Gastroesophageal sphincter (tissue), 4 donors: Measurements from ENCODE around the gene EXOC6B. TPM values are rescaled to one million over a fixed set of nuclear protein-coding genes. Genes with fewer than 3 reads are reported as not detected.
"Not testable (repeated sequence)": the region's sequence is repeated elsewhere in the genome, so short reads cannot be mapped to it uniquely, and the experiment has no call there.

Experiments used
- ATAC-seq: fragments of 150-250 bp; one replicate; pipeline ENCODE4 v1.9.1; 2016; ENCODE audit warnings: mild to moderate bottlenecking, moderate library complexity
- H3K27ac ChIP-seq, 4 donors: fragments of 200-600 bp; sonication (generic) in 3 of 4; 1 replicate in 3 of 4; 2 replicates in 1 of 4; pipeline ENCODE4 v1.5.1; 2016 to 2019
- H3K27me3 ChIP-seq: fragments of 200-600 bp; sonication (generic); one replicate; pipeline ENCODE4 v1.5.1; 2019
- H3K36me3 ChIP-seq, 2 donors: fragments of 200-600 bp; sonication (generic); one replicate each; pipeline ENCODE4 v1.5.1; 2019; ENCODE audit warnings: control low read depth in 1 of 2
- H3K4me1 ChIP-seq, 3 donors: fragments of 200-600 bp; sonication (generic); 1 replicate in 2 of 3; 2 replicates in 1 of 3; pipeline ENCODE4 v1.5.1; 2016 to 2019; ENCODE audit warnings: control low read depth in 2 of 3
- H3K4me3 ChIP-seq, 2 donors: fragments of 200-600 bp; sonication (generic); one replicate each; pipeline ENCODE4 v1.5.1; 2019; ENCODE audit warnings: mild to moderate bottlenecking in 1 of 2, moderate library complexity in 1 of 2
- H3K9me3 ChIP-seq, 3 donors: fragments of 200-600 bp; sonication (generic); one replicate each; pipeline ENCODE4 v1.5.1; 2017 to 2019; ENCODE audit warnings: control low read depth in 2 of 3
- EP300 ChIP-seq: sonication (generic); formaldehyde crosslinking; IDR thresholded peaks from one replicate; pipeline ENCODE4 v1.6.1; 2017; ENCODE audit warnings: antibody characterized with exemption, mild to moderate bottlenecking
- POLR2A ChIP-seq, 2 donors: fragments of 450-650 bp; IDR thresholded peaks; one replicate each; pipeline ENCODE4 v1.6.1; 2017; ENCODE audit warnings: antibody characterized with exemption in 2 of 2, mild to moderate bottlenecking in 2 of 2, moderate library complexity in 1 of 2
- POLR2AphosphoS5 ChIP-seq: sonication (generic); formaldehyde crosslinking; IDR thresholded peaks from one replicate; pipeline ENCODE4 v1.6.1; 2017; ENCODE audit warnings: antibody characterized with exemption
- WGBS, 2 donors: methylation state at CpG; one replicate each; pipeline ENCODE4 v1.1.5; 2018; ENCODE audit warnings: low coverage in 1 of 2; 5-methylcytosine and 5-hydroxymethylcytosine counted together
- total RNA-seq, 4 donors: library from RNA; depleted of rRNA; stranded (reverse); fragments of >200 nt; gene quantifications; one replicate each; pipeline ENCODE4 v1.1.0, GENCODE V29; 2016
- TF ChIP-seq, protein P1 (sequence below), 4 experiments: fragments of 200-600 bp in 2 of 4; fragments of 450-650 bp in 2 of 4; sonication (generic) in 1 of 4; IDR thresholded peaks; one replicate each; pipeline ENCODE4 v1.5.1; 2017 to 2019; ENCODE audit warnings: antibody characterized with exemption in 4 of 4, mild to moderate bottlenecking in 2 of 4, moderate library complexity in 2 of 4

EXOC6B gene
- total RNA-seq, 4 donors from 2014 or later: 35.3 to 47.2 (median 41.2) TPM

DNA sequence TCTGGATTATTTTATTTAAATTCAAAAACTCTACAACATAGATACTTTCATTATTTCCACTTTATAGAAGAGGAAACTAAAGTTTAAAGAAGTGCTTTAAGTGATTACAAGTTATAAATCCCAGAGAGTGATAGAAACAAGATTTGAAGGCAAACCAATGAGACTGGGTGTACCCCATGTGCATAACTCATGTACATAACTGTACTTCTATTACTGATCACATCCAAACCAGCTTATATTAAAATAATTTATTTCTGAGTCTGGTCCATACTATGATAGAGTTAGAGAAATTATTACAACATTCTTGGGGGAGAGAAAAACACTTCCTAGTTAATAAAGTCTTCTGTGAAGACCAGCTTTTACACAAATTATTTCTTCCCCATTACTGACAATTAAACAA lies 221.4 kb downstream of the EXOC6B start:
- TF ChIP-seq EP300 (no peak), POLR2A (IDR thresholded peaks at IDR 0.05) (no peak), POLR2AphosphoS5 (no peak)
- TF ChIP-seq, protein P1, sequence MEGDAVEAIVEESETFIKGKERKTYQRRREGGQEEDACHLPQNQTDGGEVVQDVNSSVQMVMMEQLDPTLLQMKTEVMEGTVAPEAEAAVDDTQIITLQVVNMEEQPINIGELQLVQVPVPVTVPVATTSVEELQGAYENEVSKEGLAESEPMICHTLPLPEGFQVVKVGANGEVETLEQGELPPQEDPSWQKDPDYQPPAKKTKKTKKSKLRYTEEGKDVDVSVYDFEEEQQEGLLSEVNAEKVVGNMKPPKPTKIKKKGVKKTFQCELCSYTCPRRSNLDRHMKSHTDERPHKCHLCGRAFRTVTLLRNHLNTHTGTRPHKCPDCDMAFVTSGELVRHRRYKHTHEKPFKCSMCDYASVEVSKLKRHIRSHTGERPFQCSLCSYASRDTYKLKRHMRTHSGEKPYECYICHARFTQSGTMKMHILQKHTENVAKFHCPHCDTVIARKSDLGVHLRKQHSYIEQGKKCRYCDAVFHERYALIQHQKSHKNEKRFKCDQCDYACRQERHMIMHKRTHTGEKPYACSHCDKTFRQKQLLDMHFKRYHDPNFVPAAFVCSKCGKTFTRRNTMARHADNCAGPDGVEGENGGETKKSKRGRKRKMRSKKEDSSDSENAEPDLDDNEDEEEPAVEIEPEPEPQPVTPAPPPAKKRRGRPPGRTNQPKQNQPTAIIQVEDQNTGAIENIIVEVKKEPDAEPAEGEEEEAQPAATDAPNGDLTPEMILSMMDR (IDR thresholded peaks at IDR 0.05): no peak
- Histone ChIP-seq H3K36me3 (no peaks in the 10 kb centered on the region), H3K27me3 (no peaks in the 10 kb centered on the region), H3K4me3 (no peak overlapping the region), H3K27ac (no peak overlapping the region), H3K9me3 (no peaks in the 10 kb centered on the region), H3K4me1 (no peaks in the 10 kb centered on the region)
- no peak for ATAC-seq

DNA sequence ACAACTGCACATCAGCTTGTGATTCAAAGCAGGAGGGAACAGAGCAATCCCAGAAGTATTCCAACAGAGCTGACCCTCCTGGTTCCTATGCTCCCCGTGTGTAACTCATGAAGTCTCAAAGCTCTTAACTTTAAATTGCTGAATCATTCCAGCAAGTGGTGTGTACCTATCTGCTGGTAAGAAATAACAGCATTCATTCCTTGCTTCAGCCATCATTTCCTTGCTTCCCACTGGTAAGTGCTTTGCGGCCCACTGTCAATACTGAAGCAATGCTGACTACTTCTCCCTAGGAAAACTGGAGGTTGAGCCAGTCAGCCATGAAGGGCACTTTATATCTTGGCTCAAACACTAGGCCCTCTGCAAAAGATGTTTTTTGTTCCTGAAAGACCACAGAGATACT lies 222.4 kb downstream of the EXOC6B start:
- TF ChIP-seq POLR2A (IDR thresholded peaks at IDR 0.05) (no peak), EP300 (no peak), POLR2AphosphoS5 (no peak)
- TF ChIP-seq, protein P1 (IDR thresholded peaks at IDR 0.05): no peak
- Histone ChIP-seq H3K4me1 (no peaks in the 10 kb centered on the region), H3K4me3 (no peak overlapping the region), H3K27me3 (no peaks in the 10 kb centered on the region), H3K9me3 (no peaks in the 10 kb centered on the region), H3K27ac (no peak overlapping the region), H3K36me3 (no peaks in the 10 kb centered on the region)
- no peak for ATAC-seq
- WGBS, 2 donors: 85 to 100% methylated on average over 1 to 2 of the region's 2 CpGs

DNA sequence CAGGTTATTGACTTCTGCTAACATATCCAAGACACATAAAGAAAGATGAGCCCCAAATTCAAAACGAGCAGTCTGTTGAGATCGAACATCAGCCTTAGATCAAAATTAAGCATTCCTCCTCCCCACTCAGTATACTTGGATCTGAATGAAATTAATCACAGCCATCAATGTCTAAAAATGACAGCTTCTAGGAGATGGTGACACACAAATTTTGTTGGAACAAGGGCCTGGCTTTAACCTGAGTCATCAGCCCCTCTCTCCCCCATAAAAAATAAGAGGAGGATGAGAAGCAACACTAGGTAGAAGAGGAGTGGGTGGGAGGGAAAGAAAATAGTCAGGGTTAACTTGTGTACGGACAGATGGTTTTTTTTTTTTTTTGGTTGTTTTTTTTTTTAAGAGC lies 223.1 kb downstream of the EXOC6B start:
- Histone ChIP-seq H3K4me3 (no peak overlapping the region), H3K36me3 (no peaks in the 10 kb centered on the region), H3K27ac (no peak overlapping the region), H3K4me1 (no peaks in the 10 kb centered on the region), H3K27me3 (no peaks in the 10 kb centered on the region), H3K9me3 (no peaks in the 10 kb centered on the region)
- no peak for TF ChIP-seq POLR2A (IDR thresholded peaks at IDR 0.05)
- no peak for TF ChIP-seq EP300
- no peak for TF ChIP-seq POLR2AphosphoS5
- no peak for ATAC-seq
- WGBS, 2 donors: 81 to 83% methylated on average over 3 of the region's 3 CpGs

DNA sequence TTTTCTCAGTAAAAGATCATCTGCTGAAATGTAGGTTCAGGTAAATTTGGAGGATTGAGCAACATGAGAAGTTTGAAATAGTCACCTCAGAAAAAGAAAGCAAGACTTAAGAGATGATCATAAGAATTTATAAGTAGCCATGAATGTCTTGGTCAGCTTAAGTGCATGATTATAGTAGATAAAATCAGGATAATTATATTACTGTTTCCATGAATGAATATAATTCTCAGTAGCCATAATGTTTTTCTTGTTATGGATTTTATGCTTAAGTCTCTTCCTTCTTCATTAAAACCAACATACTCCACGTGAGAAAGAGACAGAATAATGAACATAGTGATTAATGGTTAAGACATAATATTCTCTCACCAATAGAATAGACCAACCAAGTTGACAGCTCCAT lies 223.7 kb downstream of the EXOC6B start:
- WGBS, 2 donors: 50 to 90% methylated on average over 1 of the region's 1 CpG
- no peak overlapping the region for H3K27ac ChIP-seq
- no peaks in the 10 kb centered on the region for H3K4me1 ChIP-seq
- ATAC-seq: no peak
- H3K9me3 ChIP-seq: no peaks in the 10 kb centered on the region
- no peaks in the 10 kb centered on the region for H3K27me3 ChIP-seq
- TF ChIP-seq POLR2A (IDR thresholded peaks at IDR 0.05) (no peak), POLR2AphosphoS5 (no peak), EP300 (no peak)
- TF ChIP-seq, protein P1 (IDR thresholded peaks at IDR 0.05): no peak
- H3K36me3 ChIP-seq: no peaks in the 10 kb centered on the region
- H3K4me3 ChIP-seq: no peak overlapping the region

DNA sequence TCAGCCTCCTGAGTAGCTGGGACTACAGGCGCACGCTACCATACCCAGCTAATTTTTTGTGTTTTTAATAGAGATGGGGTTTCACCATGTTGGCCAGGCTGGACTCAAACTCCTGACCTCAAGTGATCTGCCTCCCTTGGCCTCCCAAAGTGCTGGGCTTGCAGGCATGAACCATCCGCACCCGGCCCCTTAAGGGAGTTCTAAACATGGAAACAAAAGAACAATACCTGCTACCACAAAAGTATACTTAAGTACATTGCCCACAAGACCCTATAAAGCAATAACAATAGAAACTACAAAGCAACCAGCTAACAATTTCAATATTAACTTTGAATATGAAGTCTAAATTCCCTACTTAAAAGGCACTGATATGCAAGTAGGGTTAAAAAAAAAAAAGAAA lies 242.0 kb downstream of the EXOC6B start:
- ATAC-seq, H3K27me3 ChIP-seq, H3K27ac ChIP-seq, H3K9me3 ChIP-seq, H3K36me3 ChIP-seq, H3K4me1 ChIP-seq, H3K4me3 ChIP-seq: not testable (repeated sequence)
- WGBS, 2 donors: 80 to 100% methylated on average over 2 of the region's 4 CpGs

DNA sequence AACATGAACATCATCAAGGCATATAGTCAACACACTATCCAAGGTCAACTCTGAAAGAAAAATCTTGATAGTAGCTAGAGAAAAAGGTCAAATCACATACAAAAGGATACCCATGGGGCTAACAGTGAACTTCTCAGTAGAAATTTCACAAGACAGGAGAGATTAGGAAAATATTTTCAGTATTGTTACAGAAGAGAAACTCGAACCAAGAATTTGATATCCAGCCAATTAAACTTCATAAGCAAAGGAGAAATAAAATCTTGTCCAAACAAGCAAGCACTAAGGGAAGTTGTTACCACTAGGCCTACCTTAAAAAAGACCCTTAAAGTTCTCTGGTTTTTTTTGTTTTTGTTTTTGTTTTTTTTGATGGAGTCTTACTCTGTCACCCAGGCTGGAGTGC lies 242.5 kb downstream of the EXOC6B start:
- WGBS, 2 donors: 27% methylated on average over 1 of the region's 1 CpG; no CpG with 5 or more reads in 1 of the 2 donors
- Histone ChIP-seq H3K36me3 (no peaks in the 10 kb centered on the region), H3K4me3 (no peak overlapping the region), H3K9me3 (no peaks in the 10 kb centered on the region), H3K27me3 (no peaks in the 10 kb centered on the region), H3K4me1 (peaks cover 0 to 7% (median 0%) of the 10 kb centered on the region in 3 donors), H3K27ac (no peak overlapping the region)
- no peak for TF ChIP-seq POLR2A (IDR thresholded peaks at IDR 0.05)
- TF ChIP-seq, protein P1 (IDR thresholded peaks at IDR 0.05): no peak
- TF ChIP-seq EP300: no peak
- no peak for TF ChIP-seq POLR2AphosphoS5
- no peak for ATAC-seq
